ENCODE measurements around the gene MTTP.

DNA sequence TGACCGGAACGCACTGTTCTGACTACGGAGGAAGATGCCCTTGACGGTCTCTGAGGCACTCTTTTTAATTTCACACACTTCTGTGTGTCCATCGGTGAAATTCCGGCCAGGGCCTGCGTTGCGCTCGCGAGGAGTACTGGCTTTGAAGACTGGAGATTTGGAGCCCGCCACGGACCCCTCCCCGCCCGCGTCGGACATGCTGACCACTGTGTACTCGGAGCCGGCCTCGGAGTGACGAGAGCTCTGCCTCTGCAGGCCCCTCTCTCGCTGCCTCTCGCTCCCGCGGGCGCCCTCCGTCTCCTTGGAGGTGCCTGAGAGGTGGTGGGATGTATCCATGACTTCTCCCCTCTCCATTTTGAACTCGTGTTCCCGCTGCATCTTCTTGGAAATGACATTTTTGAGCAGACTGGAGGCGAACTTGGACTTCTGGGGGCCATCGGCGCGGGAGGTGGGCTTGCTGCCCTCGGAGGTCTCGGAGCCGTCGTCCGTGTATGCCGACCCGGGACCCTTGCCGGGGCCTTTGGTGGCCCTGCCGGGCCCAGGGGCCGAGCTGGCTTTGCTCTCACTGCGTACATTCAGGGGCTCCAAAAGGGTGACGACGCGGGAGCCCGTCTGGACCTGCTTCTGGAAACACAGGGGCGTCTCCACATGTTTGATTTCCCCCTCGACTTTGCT is 77.3 kb downstream of the MTTP start:
- TF ChIP-seq, protein P1, sequence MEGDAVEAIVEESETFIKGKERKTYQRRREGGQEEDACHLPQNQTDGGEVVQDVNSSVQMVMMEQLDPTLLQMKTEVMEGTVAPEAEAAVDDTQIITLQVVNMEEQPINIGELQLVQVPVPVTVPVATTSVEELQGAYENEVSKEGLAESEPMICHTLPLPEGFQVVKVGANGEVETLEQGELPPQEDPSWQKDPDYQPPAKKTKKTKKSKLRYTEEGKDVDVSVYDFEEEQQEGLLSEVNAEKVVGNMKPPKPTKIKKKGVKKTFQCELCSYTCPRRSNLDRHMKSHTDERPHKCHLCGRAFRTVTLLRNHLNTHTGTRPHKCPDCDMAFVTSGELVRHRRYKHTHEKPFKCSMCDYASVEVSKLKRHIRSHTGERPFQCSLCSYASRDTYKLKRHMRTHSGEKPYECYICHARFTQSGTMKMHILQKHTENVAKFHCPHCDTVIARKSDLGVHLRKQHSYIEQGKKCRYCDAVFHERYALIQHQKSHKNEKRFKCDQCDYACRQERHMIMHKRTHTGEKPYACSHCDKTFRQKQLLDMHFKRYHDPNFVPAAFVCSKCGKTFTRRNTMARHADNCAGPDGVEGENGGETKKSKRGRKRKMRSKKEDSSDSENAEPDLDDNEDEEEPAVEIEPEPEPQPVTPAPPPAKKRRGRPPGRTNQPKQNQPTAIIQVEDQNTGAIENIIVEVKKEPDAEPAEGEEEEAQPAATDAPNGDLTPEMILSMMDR (conservative IDR thresholded peaks at IDR 0.05 in 1 of 2, IDR thresholded peaks at IDR 0.05 in 1 of 2; ENCODE audit: low read depth in 1 of 2, low read length in 2 of 2) = no peak
- no peak for TF ChIP-seq EZH2 (IDR thresholded peaks at IDR 0.05; ENCODE audit: low read length, missing control alignments)
